ENCODE results near the gene TRIM63. TPM values are rescaled to one million over a fixed set of nuclear protein-coding genes. Genes with fewer than 3 reads are reported as not detected.

Gene TRIM63
- total RNA-seq, 3 donors from 2014 or later, result 0.22 TPM; not detected in 1

- no peaks in the 10 kb centered on the region for H3K9me3 ChIP-seq
Measured at GRCh38 chr1:26069941-26070295, 2.5 kb upstream of the TRIM63 start.

GRCh38 chr1:26066857-26067256 lies 573 bp downstream of the TRIM63 start:
- intact Hi-C loops (cut with DNase I, micrococcal nuclease), result no loop called here
- no peak overlapping the region for H3K4me3 ChIP-seq
- H3K4me1 ChIP-seq (ENCODE audit: low read depth), result no peaks in the 10 kb centered on the region
- H3K9me3 ChIP-seq, result no peaks in the 10 kb centered on the region
- no peak for TF ChIP-seq CTCF (IDR thresholded peaks at IDR 0.05)
- H3K36me3 ChIP-seq (ENCODE audit: low read depth), result no peaks in the 10 kb centered on the region
- DNase-seq (no peak), ATAC-seq (no peak)

More at GRCh38 chr1:26069941-26070295, 2.5 kb upstream of the TRIM63 start:
- H3K36me3 ChIP-seq (ENCODE audit: low read depth), result no peaks in the 10 kb centered on the region
- intact Hi-C loops (cut with DNase I, micrococcal nuclease), result no loop called here
- no peak for TF ChIP-seq CTCF (IDR thresholded peaks at IDR 0.05)
- no peak overlapping the region for H3K4me3 ChIP-seq
- ATAC-seq (no peak), DNase-seq (no peak)
- no peaks in the 10 kb centered on the region for H3K4me1 ChIP-seq (ENCODE audit: low read depth)

GRCh38 chr1:26066160-26066559 lies 1.3 kb downstream of the TRIM63 start:
- Histone ChIP-seq H3K36me3 (ENCODE audit: low read depth) (no peaks in the 10 kb centered on the region), H3K9me3 (no peaks in the 10 kb centered on the region), H3K4me1 (ENCODE audit: low read depth) (no peaks in the 10 kb centered on the region), H3K4me3 (no peak overlapping the region)
- TF ChIP-seq CTCF (IDR thresholded peaks at IDR 0.05), result no peak
- ATAC-seq, result no peak
- intact Hi-C loops (cut with DNase I, micrococcal nuclease), result no loop called here
- no peak for DNase-seq

- intact Hi-C loops (cut with DNase I, micrococcal nuclease), result no loop called here
- no peaks in the 10 kb centered on the region for H3K4me1 ChIP-seq (ENCODE audit: low read depth)
- TF ChIP-seq CTCF (IDR thresholded peaks at IDR 0.05), result no peak
- no peaks in the 10 kb centered on the region for H3K9me3 ChIP-seq
- ATAC-seq (no peak), DNase-seq (no peak)
- H3K4me3 ChIP-seq, result no peak overlapping the region
- no peaks in the 10 kb centered on the region for H3K36me3 ChIP-seq (ENCODE audit: low read depth)
Measured at GRCh38 chr1:26064553-26064952, 2.9 kb downstream of the TRIM63 start.

GRCh38 chr1:26060832-26061574 lies 6.4 kb downstream of the TRIM63 start:
- Histone ChIP-seq H3K4me1 (ENCODE audit: low read depth) (no peaks in the 10 kb centered on the region), H3K9me3 (no peaks in the 10 kb centered on the region), H3K4me3 (no peak overlapping the region), H3K36me3 (ENCODE audit: low read depth) (no peaks in the 10 kb centered on the region)
- DNase-seq, result no peak
- intact Hi-C loops (cut with DNase I, micrococcal nuclease), result no loop called here
- ATAC-seq, result no peak
- TF ChIP-seq CTCF (IDR thresholded peaks at IDR 0.05), result no peak

- intact Hi-C loops (cut with DNase I, micrococcal nuclease), result no loop called here
- Histone ChIP-seq H3K9me3 (no peaks in the 10 kb centered on the region), H3K4me3 (no peak overlapping the region), H3K4me1 (ENCODE audit: low read depth) (no peaks in the 10 kb centered on the region), H3K36me3 (ENCODE audit: low read depth) (no peaks in the 10 kb centered on the region)
- no peak for DNase-seq
- no peak for TF ChIP-seq CTCF (IDR thresholded peaks at IDR 0.05)
- no peak for ATAC-seq
Measured at GRCh38 chr1:26059906-26060305, 7.5 kb downstream of the TRIM63 start.
